K562 (cell line): ENCODE results near the gene SLC8A1.

ENCODE experiments used
- CHD4 ChIP-seq: fragments of 200-600 bp; sonication (generic); IDR thresholded peaks from 3 replicates; pipeline ENCODE4 v1.6.1; 2012; ENCODE audit warnings: low read depth, mild to moderate bottlenecking, mixed read lengths, low read length, inconsistent platforms; ENCODE audit not compliant: insufficient read depth, insufficient replicate concordance, poor library complexity, severe bottlenecking
- CTCF ChIP-seq, 3 experiments: IDR thresholded peaks in 2 of 3; conservative IDR thresholded peaks in 1 of 3; 2 replicates each; pipeline ENCODE4 v1.5.1; 2011 to 2012; ENCODE audit warnings: low read length in 3 of 3, mild to moderate bottlenecking in 3 of 3, control low read depth in 2 of 3, improper control_type of control experiment in 1 of 3, inconsistent platforms in 1 of 3, low read depth in 1 of 3, mixed read lengths in 1 of 3, moderate library complexity in 1 of 3; ENCODE audit not compliant: insufficient read depth in 2 of 3
- DEAF1 ChIP-seq: fragments of 450-650 bp; formaldehyde crosslinking; IDR thresholded peaks from 2 replicates; pipeline ENCODE4 v1.4.0; 2020; ENCODE audit warnings: mild to moderate bottlenecking, moderate library complexity
- ELK1 ChIP-seq: sonication (generic); formaldehyde crosslinking; IDR thresholded peaks from 2 replicates; pipeline ENCODE4 v1.8.1; 2022; ENCODE audit warnings: missing genetic modification reagents
- FOS ChIP-seq: IDR thresholded peaks from 3 replicates; pipeline ENCODE4 v1.6.1; 2011; ENCODE audit not compliant: insufficient read length; ENCODE audit errors: extremely low read depth
- NBN ChIP-seq: fragments of 450-650 bp; IDR thresholded peaks from 2 replicates; pipeline ENCODE4 v1.6.1; 2016; ENCODE audit warnings: low read depth, mild to moderate bottlenecking
- NCOA6 ChIP-seq: fragments of 450-650 bp; IDR thresholded peaks from 2 replicates; pipeline ENCODE4 v1.6.1; 2017; ENCODE audit warnings: mild to moderate bottlenecking
- PML ChIP-seq: IDR thresholded peaks from 2 replicates; pipeline ENCODE4 v1.6.1; 2012; ENCODE audit warnings: low read length, inconsistent platforms
- POLR3A ChIP-seq: IDR thresholded peaks from 2 replicates; pipeline ENCODE4 v1.6.1; 2011; ENCODE audit warnings: borderline replicate concordance, mild to moderate bottlenecking, moderate library complexity; ENCODE audit not compliant: insufficient read length, insufficient read depth; ENCODE audit errors: extremely low read depth
- STAT6 ChIP-seq: sonication (generic); formaldehyde crosslinking; IDR thresholded peaks from 2 replicates; pipeline ENCODE4 v1.8.1; 2023; ENCODE audit warnings: mild to moderate bottlenecking, missing genetic modification reagents

GRCh38 chr2:40115894-40116293, 336.0 kb downstream of the SLC8A1 start:
- TF ChIP-seq CHD4 (no peak), CTCF (IDR thresholded peaks at IDR 0.05 in 2 of 3, conservative IDR thresholded peaks at IDR 0.05 in 1 of 3; ENCODE audit: insufficient read depth in 2 of 3, low read depth in 1 of 3, low read length in 3 of 3) (no peak), FOS (no peak), POLR3A (no peak), PML (no peak), ELK1 (CRISPR knock-in tag) (no peak), NBN (no peak), DEAF1 (CRISPR knock-in tag) (no peak), NCOA6 (no peak), STAT6 (CRISPR knock-in tag) (no peak)
